HG02678 (cell line): ENCODE measurements around the gene TMC8.
"Not testable (repeated sequence)": the region's sequence is repeated elsewhere in the genome, so short reads cannot be mapped to it uniquely, and the experiment has no call there.

Experiments
- ATAC-seq: cut with Tn5 transposase; IDR thresholded peaks from one replicate; pipeline ENCODE4 v1.9.1; 2021; ENCODE audit warnings: mild to moderate bottlenecking, moderate library complexity; ENCODE audit not compliant: unreplicated experiment

Gene TMC8

GRCh38 chr17:78110363-78111015, 20.1 kb upstream of the TMC8 start:
- ATAC-seq: no peak

GRCh38 chr17:78111016-78111726, 19.4 kb upstream of the TMC8 start:
- no peak for ATAC-seq

GRCh38 chr17:78111727-78112517, 18.6 kb upstream of the TMC8 start:
- no peak for ATAC-seq

DNA sequence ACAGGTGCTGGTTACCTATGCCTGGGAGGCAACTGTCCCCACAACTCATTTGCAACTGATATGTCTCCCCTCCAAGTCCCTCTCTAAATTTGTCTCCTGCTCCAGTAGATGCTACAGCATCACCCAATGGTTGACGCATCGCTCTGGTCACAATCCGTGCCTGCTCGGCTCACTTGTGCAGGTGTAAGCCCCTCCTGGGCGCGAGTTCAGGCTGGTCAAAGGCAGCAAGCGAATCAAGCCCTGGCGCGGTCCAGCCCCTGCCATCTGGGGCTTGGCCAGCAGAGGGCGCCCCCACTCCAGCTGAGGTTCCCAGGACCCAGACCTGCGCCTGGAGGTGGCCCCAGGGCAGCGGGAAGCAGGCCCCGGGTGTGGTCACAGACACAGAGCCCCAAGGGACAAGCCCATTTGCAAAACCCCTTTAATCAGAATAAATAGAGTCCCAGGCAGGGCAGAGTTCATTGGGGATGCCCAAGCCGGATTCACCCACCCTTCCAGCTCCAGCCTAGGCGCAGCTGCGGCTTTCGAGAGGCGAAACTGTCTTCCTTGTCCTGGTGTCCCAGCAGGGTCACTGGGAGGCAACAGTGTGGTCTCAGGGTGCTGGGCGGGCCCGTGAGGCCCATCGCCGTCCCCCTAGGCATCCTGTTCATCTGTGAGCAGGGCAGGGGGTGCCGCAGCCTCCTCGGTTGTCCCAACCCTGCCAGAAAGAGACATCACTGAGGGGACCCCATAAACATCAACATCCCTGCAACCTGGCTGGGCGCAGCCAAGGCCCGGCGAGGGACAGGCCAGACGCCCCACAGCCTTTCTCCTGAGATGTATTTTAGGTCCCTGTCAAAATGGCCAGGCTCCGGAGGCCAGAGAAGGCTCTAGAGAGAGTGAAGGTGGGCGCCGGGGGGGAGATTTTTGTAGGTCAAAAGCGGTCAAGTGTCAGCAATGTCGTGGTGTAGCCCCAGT, 17.8 kb upstream of the TMC8 start:
- ATAC-seq: no peak

DNA sequence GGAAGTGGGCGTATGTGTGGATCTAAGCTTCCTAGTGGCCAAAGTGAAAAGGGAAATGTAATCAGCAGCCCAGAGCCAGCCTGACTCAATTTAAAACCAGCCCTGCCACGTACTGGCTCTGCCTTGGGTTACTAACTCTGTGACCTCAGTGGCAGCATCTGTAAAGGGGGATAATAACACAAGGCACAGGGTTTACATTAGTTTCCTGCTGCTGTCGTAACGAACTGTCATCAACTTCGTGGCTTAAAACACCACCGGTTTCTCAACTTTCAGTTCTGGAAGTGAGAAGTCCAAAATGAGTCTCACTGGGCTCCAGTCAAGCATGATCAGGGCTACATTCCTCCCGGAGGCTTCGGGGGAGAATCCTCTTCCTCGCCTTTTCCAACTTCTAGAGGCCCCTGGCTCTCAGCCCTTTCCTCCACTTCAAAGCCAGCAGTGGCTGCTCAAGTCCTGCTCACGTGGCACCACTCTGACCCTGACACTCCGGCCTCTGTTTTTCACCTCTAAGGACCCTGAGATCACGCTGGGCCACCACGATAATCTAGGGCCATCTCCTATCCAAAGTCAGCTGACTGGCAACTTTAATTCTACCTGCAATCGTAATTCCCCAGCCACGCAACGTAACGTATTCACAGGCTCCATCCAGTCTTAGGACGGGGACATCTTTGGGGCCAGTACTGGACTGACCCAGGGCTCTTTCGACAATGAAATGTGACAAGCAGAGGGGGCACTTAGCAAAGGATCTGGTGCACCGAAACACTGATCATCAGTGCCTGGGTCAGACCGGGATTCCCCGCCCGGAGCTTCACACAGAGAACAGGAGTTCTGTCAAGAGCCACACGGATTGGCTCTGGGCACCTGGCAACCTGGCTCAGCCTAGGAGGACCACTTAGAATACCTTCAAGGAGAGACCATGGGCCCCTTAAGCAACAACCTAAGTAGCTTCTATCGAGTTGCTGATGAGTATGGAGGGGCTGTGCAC, 16.5 kb upstream of the TMC8 start:
- no peak for ATAC-seq

GRCh38 chr17:78114831-78115723, 15.5 kb upstream of the TMC8 start:
- no peak for ATAC-seq

- not testable (repeated sequence) for ATAC-seq
Measured at GRCh38 chr17:78115803-78116202, 14.8 kb upstream of the TMC8 start.

GRCh38 chr17:78116411-78116810, 14.2 kb upstream of the TMC8 start:
- ATAC-seq: no peak

GRCh38 chr17:78117027-78117981, 13.3 kb upstream of the TMC8 start:
- ATAC-seq: no peak

DNA sequence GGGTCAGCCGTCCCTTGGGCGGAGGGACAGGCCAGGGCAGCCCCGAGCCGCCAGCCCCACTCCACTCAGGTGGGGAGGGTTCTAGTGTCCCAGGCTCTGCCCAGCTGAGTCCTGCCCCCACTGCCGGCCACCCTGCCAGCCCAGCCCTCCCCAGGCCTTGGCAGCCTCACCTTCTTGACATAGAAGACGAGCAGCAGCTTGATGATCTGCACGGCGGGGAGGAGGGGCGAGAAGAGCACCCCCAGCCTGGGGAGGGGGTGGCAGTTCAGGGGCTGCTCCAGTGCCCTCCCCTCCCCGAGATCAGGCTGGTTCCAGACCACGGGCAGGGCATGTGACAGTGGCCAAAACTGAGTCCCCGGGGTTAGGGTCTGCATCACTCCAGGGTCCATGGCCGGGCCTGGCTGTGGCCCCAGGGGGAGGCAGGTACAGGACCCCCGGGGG, 11.8 kb upstream of the TMC8 start:
- no peak for ATAC-seq

- no peak for ATAC-seq
Measured at GRCh38 chr17:78120537-78120936, 10.0 kb upstream of the TMC8 start.

GRCh38 chr17:78120971-78121800, 9.4 kb upstream of the TMC8 start:
- ATAC-seq: no peak

- ATAC-seq: no peak
Measured at GRCh38 chr17:78121801-78122215, 8.8 kb upstream of the TMC8 start.

- ATAC-seq: no peak
Measured at GRCh38 chr17:78122216-78122930, 8.2 kb upstream of the TMC8 start.

GRCh38 chr17:78122931-78123249, 7.7 kb upstream of the TMC8 start:
- ATAC-seq: no peak
